GM23248 (cell line): ENCODE data around the gene RBKS. TPM values are rescaled to one million over a fixed set of nuclear protein-coding genes. Genes with fewer than 3 reads are reported as not detected.
"Not testable (repeated sequence)": the region's sequence is repeated elsewhere in the genome, so short reads cannot be mapped to it uniquely, and the experiment has no call there.

ENCODE experiments used
- DNase-seq: peaks from one replicate; pipeline ENCODE4 v3.0.0-alpha.2; 2015
- H2AFZ ChIP-seq: fragments of 200-600 bp; sonication (generic); 2 replicates; pipeline ENCODE4 v1.6.1; 2016; ENCODE audit warnings: antibody characterized with exemption
- H3F3A ChIP-seq: fragments of 200-600 bp; sonication (generic); 2 replicates; pipeline ENCODE4 v1.6.1; 2016; ENCODE audit warnings: mild to moderate bottlenecking, antibody characterized with exemption, mixed run types; ENCODE audit not compliant: insufficient read depth
- H3K27ac ChIP-seq: fragments of 200-600 bp; sonication (generic); 2 replicates; pipeline ENCODE4 v1.5.1; 2016; ENCODE audit warnings: mild to moderate bottlenecking
- H3K27me3 ChIP-seq: fragments of 200-600 bp; sonication (generic); replicated peaks from 2 replicates; pipeline ENCODE4 v1.6.1; 2016; ENCODE audit warnings: mild to moderate bottlenecking; ENCODE audit not compliant: insufficient read depth
- H3K36me3 ChIP-seq: fragments of 200-600 bp; sonication (generic); 2 replicates; pipeline ENCODE4 v1.6.1; 2016; ENCODE audit warnings: low read depth, mild to moderate bottlenecking
- H3K4me1 ChIP-seq: fragments of 200-600 bp; sonication (generic); 2 replicates; pipeline ENCODE4 v1.6.1; 2016; ENCODE audit warnings: mild to moderate bottlenecking; ENCODE audit not compliant: insufficient read depth
- H3K4me2 ChIP-seq: fragments of 200-600 bp; sonication (generic); one replicate; pipeline ENCODE4 v1.6.1; 2016; ENCODE audit warnings: mild to moderate bottlenecking; ENCODE audit not compliant: unreplicated experiment
- H3K4me3 ChIP-seq: fragments of 200-600 bp; sonication (generic); 2 replicates; pipeline ENCODE4 v1.5.1; 2016; ENCODE audit warnings: mild to moderate bottlenecking
- H3K79me2 ChIP-seq: fragments of 200-600 bp; sonication (generic); 2 replicates; pipeline ENCODE4 v1.6.1; 2016; ENCODE audit warnings: mild to moderate bottlenecking; ENCODE audit not compliant: insufficient read depth
- H3K9ac ChIP-seq: fragments of 200-600 bp; sonication (generic); 2 replicates; pipeline ENCODE4 v1.6.1; 2016; ENCODE audit warnings: mild to moderate bottlenecking
- H3K9me2 ChIP-seq: fragments of 200-600 bp; sonication (generic); 2 replicates; pipeline ENCODE4 v1.6.1; 2016; ENCODE audit warnings: mixed run types, mild to moderate bottlenecking, moderate library complexity; ENCODE audit not compliant: insufficient read depth
- H3K9me3 ChIP-seq: fragments of 200-600 bp; sonication (generic); one replicate; pipeline ENCODE4 v1.6.1; 2017; ENCODE audit warnings: low read depth
- H4K20me1 ChIP-seq: fragments of 200-600 bp; sonication (generic); 2 replicates; pipeline ENCODE4 v1.6.0; 2016; ENCODE audit not compliant: insufficient read depth
- EZH2 ChIP-seq: fragments of 200-600 bp; sonication (generic); IDR thresholded peaks from 2 replicates; pipeline ENCODE4 v1.6.1; 2018; ENCODE audit warnings: antibody characterized with exemption, mild to moderate bottlenecking; ENCODE audit not compliant: insufficient read depth, poor library complexity, severe bottlenecking
- EZH2phosphoT487 ChIP-seq: fragments of 200-600 bp; sonication (generic); IDR thresholded peaks from 2 replicates; pipeline ENCODE4 v1.6.1; 2018; ENCODE audit warnings: antibody characterized with exemption, moderate library complexity, mild to moderate bottlenecking, low read depth; ENCODE audit not compliant: insufficient read depth
- WGBS, 2 experiments: methylation state at CpG; one replicate each; pipeline ENCODE4 v1.1.6; 2015 to 2017; ENCODE audit warnings: low lambda C conversion rate in 2 of 2, low coverage in 1 of 2; ENCODE audit errors: missing lambda C conversion rate in 2 of 2; 5-methylcytosine and 5-hydroxymethylcytosine counted together
- in situ Hi-C: fragments of 300-500 bp; cut with MboI; formaldehyde crosslinking; loops from 2 replicates; pipeline ENCODE4 v1.15.0; 2020
- polyA plus RNA-seq: library from polyadenylated mRNA; unstranded; fragments of >200 nt; fragmentation: Nextera tagmentation; extraction: Ambion mirVana; gene quantifications from 2 replicates; pipeline ENCODE4 v1.2.1, GENCODE V29; 2016
- total RNA-seq: library from RNA; depleted of rRNA; stranded (reverse); fragments of >200 nt; shearing (Covaris generic); gene quantifications from 2 replicates; pipeline ENCODE4 v1.2.3, GENCODE V29; 2014

Gene RBKS
- total and polyA plus RNA-seq, 2 experiments from 2014 or later: 2.8 to 3.6 TPM

GRCh38 chr2:27866237-27866636, 23.9 kb downstream of the RBKS start:
- Histone ChIP-seq H3K9me2 (no peaks in the 10 kb centered on the region), H3K9ac (no peak overlapping the region), H3K27me3 (no peaks in the 10 kb centered on the region), H3K36me3 (no peaks in the 10 kb centered on the region), H3K4me1 (no peaks in the 10 kb centered on the region), H3F3A (no peaks in the 10 kb centered on the region), H3K79me2 (no peaks in the 10 kb centered on the region), H3K4me3 (no peak overlapping the region), H3K9me3 (no peaks in the 10 kb centered on the region), H3K4me2 (no peak overlapping the region), H2AFZ (no peak overlapping the region), H3K27ac (no peak overlapping the region), H4K20me1 (no peaks in the 10 kb centered on the region)
- DNase-seq: no peak
- in situ Hi-C loops: no loop called here
- TF ChIP-seq EZH2 (no peak), EZH2phosphoT487 (no peak)
- WGBS, 2 experiments: 92 to 95% methylated on average over 1 of the region's 1 CpG

- H3K27me3 ChIP-seq, H3K9me3 ChIP-seq, H3K27ac ChIP-seq, H2AFZ ChIP-seq, DNase-seq, in situ Hi-C loops, H3K79me2 ChIP-seq, H3K9me2 ChIP-seq, H3K4me3 ChIP-seq, H4K20me1 ChIP-seq, H3F3A ChIP-seq, H3K4me2 ChIP-seq, H3K36me3 ChIP-seq, H3K9ac ChIP-seq: not testable (repeated sequence)
- peaks cover 11% of the 10 kb centered on the region for H3K4me1 ChIP-seq
- 77 to 78% methylated on average over 5 of the region's 5 CpGs for WGBS, 2 experiments
Measured at GRCh38 chr2:27863955-27864354, 26.2 kb downstream of the RBKS start.

- in situ Hi-C loops: no loop called here
- H3K9ac ChIP-seq: no peak overlapping the region
- peaks cover 11% of the 10 kb centered on the region for H3K4me1 ChIP-seq
- no peaks in the 10 kb centered on the region for H3K9me3 ChIP-seq
- H3K36me3 ChIP-seq: no peaks in the 10 kb centered on the region
- no peaks in the 10 kb centered on the region for H3K79me2 ChIP-seq
- H4K20me1 ChIP-seq: no peaks in the 10 kb centered on the region
- H3K4me2 ChIP-seq: no peak overlapping the region
- no peak overlapping the region for H2AFZ ChIP-seq
- no peaks in the 10 kb centered on the region for H3K27me3 ChIP-seq
- H3K27ac ChIP-seq: no peak overlapping the region
- no peaks in the 10 kb centered on the region for H3K9me2 ChIP-seq
- H3F3A ChIP-seq: peaks cover 11% of the 10 kb centered on the region
- TF ChIP-seq EZH2 (no peak), EZH2phosphoT487 (no peak)
- no peak overlapping the region for H3K4me3 ChIP-seq
- no peak for DNase-seq
- 40 to 48% methylated on average over 1 of the region's 1 CpG for WGBS, 2 experiments
Measured at GRCh38 chr2:27863146-27863545, 27.0 kb downstream of the RBKS start.

- Histone ChIP-seq H3K9me2 (no peaks in the 10 kb centered on the region), H3K4me1 (peaks cover 37% of the 10 kb centered on the region), H3K36me3 (no peaks in the 10 kb centered on the region), H3F3A (peaks cover 39% of the 10 kb centered on the region), H3K27me3 (no peaks in the 10 kb centered on the region), H3K79me2 (no peaks in the 10 kb centered on the region), H3K9me3 (no peaks in the 10 kb centered on the region), H3K4me3 (no peak overlapping the region), H3K9ac (no peak overlapping the region), H3K4me2 (peak overlapping the region; percentile 41), H4K20me1 (no peaks in the 10 kb centered on the region), H2AFZ (no peak overlapping the region), H3K27ac (peak overlapping the region; percentile 49)
- peak; percentile 87 for DNase-seq
- no peak for TF ChIP-seq EZH2phosphoT487
- no peak for TF ChIP-seq EZH2
- in situ Hi-C loops: no loop called here
Measured at GRCh38 chr2:27860111-27860510, 30.1 kb downstream of the RBKS start.

GRCh38 chr2:27857417-27858172, 32.6 kb downstream of the RBKS start:
- peak overlapping the region; percentile 6; the same call in 1 of the 2 replicates for H3K9ac ChIP-seq
- H3K9me3 ChIP-seq: no peaks in the 10 kb centered on the region
- H3K36me3 ChIP-seq: no peaks in the 10 kb centered on the region
- H3K27me3 ChIP-seq: no peaks in the 10 kb centered on the region
- H3K27ac ChIP-seq: peak overlapping the region; percentile 68
- H3F3A ChIP-seq: peaks cover 43% of the 10 kb centered on the region
- H2AFZ ChIP-seq: no peak overlapping the region
- WGBS, 2 experiments: 28 to 30% methylated on average over 4 of the region's 4 CpGs
- in situ Hi-C loops: no loop called here
- no peaks in the 10 kb centered on the region for H4K20me1 ChIP-seq
- peaks cover 40% of the 10 kb centered on the region for H3K4me1 ChIP-seq
- H3K79me2 ChIP-seq: no peaks in the 10 kb centered on the region
- no peak for TF ChIP-seq EZH2phosphoT487
- no peak for TF ChIP-seq EZH2
- peak; percentile 95 for DNase-seq
- H3K4me3 ChIP-seq: no peak overlapping the region
- no peak overlapping the region for H3K4me2 ChIP-seq
- H3K9me2 ChIP-seq: no peaks in the 10 kb centered on the region
